Stimulated activated CD8-positive, alpha-beta memory T cell treated with anti-CD3 and anti-CD28 coated beads, Interleukin-7, amount 100 ng/mL, for 24 hours (primary cell): Measurements from ENCODE around the gene GLG1.

Experiments used
- DNase-seq: peaks from one replicate; pipeline ENCODE4 v3.0.0-alpha.2; 2020; ENCODE audit warnings: low read depth

Gene GLG1

DNA sequence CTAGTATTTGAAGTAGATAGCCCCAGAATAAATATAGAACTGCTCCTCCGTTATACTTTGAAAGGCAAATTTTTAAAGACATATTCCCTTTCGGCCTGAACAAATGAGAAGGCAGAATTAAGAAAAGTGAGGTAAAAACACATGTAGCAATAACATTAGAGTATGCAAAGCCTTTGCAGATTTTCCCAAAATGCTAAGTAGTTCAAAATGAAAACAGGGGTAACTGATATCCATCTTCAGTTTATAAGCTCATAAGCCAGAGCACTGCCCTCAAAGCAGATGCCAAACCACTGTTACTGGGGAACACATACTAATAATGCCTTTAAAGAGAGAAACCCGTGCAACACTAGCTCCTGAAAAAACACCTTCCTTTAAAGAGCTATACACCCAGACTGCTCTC is 134.4 kb downstream of the GLG1 start:
- no peak for DNase-seq

DNA sequence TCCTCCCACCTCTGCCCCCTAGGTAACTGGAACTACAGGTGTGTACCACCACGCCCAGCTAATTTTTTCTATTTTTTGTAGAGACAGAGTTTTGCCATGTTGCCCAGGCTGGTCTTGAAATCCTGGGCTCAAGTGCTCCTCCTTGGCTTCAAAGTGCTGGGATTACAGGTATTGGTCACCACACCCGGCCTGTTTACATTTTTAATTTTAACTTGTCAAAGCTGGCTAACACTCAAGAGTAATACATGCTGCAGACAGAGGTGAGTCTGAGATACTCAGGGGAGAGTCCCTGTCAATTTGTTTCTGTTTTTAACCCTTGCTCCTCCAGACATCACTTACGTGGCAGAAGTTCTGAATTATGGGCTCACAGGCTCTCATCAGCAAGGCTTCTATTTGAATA is 134.9 kb downstream of the GLG1 start:
- no peak for DNase-seq

DNA sequence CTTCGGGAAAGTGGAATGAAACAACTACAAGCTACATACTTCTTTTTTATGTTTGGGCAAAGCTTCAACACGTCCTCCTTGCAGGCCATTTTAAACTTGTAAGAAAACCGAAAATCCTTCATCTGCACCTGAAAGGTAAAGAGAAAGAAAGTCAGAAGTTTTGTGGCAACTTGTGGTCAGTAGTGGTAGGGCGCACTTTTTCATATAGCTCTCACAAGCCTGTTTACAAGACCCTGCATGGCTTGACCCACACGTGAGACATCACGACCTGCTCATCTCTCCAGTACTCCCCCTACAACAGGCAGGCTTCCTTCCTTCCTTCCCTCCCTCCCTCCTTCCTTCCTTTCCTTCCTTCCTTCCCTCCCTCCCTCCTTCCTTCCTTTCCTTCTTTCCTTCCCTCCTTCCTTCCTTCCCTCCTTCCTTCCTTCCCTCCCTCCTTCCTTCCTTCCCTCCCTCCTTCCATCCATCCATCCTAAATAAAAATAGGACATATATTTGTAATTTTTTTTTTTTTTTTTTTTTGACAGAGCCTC is 136.9 kb downstream of the GLG1 start:
- DNase-seq = no peak

DNA sequence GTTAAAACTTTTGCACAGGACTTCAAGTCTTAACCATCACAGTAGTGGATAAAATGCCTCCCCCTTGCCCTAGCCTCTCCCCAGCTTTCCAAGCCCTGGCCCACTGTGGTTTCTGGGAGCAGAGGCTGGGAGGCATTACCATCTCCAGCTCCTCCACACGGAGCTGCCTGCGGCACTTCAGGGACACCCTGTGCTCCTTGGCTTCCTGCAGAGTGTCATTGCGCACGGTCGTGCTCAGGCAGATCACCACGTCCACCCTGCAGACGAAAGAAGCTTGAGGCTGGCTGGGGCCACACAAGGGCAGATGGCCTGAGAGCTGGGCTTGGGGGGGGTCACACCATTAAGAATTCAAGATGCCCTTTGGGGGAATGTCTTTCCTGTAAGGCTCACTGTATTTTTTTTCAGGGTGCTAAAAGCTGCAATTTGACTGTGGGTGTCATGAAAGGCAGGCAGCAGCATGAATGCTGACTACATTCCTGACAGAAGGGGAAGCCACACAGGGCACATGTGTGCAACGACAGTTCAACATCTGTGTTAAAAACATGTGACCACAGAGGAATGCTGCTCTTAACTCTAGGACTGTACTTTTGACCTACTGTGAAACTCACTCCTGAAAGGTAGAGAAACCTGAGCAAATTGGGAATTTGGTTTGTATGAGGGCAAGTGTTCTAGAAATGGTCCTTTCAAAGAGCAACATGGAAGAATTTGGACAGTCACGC is 137.9 kb downstream of the GLG1 start:
- no peak for DNase-seq

DNA sequence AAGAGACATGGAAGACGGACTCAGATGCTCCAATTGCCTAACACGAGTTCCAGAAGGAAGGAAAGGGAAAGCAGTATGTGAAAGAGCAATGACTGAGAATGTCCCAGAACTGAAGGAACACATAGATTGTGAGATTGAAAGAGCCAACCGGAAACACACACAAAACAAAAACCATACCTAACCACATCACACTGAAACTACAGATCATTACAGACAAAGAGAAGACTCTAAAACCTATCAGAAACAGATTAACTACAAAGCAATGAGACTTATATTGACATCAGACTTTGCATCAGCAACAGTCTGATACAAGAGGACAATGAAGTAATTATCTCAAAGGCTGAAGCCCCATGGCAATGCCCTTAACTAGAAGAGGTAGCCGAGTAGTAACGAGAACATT is 140.0 kb downstream of the GLG1 start:
- no peak for DNase-seq

DNA sequence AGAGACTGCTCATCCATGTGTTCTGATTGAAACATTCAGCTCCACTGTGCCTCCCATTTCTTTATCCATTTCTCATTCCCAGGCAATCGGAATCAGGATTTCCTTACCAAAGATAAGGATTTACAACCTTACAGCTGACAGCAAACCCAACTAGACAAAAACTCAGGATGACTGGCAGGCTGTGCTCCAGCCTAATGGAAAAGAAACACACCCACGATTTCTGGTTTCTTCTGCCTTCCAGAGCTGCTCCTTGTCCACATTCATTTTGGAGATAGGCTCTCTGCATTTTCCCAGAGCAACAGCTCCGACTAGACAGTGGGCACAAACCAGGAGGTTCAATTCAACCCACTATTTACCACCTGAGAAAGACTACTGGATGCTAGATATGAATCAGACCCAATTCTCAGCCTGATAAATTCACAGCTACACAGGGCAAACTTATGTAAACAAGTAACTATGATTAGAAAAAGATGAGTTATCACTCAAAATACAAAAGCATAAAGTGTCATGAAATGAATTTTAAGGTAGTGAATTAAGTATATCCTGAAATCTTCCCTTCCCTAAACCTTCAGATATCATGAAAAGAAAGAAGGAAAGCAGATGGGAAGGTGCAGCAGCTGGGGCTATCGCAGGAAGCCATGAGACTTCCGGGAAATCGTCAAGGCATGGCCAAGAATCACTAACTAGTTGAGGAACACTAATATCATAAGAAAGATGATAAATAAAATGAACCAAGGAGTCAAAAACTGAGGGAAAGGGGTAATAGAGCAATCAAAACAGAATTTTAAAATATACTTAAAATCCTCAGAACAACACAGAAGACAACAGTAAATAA is 140.8 kb downstream of the GLG1 start:
- no peak for DNase-seq

DNA sequence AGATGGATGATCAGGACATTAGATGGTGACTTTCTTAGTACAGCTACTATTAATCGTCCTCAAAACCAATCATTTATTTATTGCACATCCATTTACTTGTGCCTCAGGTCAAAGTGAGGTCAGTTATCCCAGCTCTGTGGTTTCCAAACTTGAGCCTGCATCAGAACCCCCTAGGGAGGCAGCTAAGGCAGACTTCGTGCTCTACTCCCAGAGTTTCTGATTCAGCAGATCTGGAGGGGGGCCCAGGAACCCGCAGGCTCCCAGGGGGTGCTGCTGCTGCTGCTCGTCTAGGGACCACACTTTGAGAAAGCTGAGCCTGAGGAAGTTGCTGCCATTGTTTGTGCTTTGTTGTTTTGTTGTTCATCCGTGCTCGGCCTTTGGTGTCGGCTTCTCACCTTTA is 141.6 kb downstream of the GLG1 start:
- DNase-seq = no peak

DNA sequence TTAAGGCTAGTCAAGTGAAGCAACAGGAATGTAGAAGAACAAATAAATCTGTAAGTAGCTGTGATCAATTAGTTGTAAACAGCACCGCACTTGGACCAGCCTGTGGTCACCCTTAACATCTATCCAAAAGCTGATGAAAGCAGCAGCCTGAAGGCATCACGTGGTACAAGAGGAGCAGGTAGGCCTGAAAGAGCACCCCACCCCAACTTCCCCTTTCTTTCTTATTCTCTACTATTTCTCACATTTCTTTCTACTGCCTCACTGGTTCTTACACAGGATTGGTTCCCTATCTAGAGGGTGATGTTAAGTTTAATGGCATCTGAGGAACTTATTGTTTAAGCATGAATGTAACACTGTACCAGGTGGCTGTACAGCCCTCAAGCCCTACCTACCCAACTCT is 143.0 kb downstream of the GLG1 start:
- no peak for DNase-seq

DNA sequence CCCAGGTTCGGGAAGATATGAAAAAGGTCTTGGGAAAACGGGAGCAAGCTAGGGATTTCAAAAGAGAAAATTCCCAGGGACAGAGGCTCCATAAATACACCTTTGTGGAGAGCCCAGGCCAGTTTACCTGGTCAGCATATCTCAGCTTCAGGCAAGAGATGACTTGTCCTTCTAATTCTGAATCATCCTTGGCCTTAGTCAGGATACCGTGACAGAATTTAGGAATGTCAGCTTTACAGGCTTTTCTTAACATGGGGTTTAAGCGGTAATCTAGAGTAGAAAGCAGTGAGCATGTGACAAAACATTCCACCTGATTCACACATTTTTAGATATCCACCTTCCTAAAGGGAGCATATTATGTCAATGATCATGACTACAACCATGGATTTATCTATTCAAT is 144.6 kb downstream of the GLG1 start:
- no peak for DNase-seq

DNA sequence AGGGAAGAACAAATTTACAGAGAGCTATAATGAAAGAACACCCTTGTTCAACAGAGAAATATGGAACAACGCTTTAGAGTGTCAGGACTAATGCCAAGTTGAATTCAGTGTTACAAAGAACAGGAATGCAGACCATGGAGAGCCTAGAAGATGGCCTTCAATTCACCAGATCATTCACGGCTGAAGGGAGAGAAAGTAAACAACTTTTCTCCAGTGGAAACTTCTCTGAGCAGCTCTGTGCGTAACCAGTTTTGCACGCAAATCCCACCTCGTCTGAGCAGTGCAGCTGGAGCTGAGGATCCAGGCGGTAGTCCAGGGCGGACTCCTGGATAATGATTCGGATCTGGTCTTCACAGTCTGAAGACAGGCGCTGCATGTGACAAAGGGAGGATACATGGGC is 145.1 kb downstream of the GLG1 start:
- no peak for DNase-seq

DNA sequence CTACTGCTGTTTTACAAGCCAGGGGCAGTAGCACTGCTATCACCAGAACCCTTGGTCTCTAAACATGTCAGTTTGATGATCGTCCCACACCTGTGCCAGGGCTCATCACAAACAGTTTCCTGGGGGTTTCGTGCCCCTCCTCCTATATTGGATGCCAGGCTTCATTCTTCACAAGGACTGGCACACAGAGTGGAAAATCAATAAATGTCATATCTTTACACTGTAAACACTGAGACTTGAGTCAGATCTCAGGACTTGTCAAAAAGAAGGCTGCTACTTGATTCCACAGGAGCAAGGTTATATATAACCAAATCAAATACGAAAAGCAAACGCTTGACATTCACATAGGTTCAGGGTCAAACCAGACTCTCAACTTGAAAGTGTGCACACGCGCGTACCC is 146.4 kb downstream of the GLG1 start:
- no peak for DNase-seq

DNA sequence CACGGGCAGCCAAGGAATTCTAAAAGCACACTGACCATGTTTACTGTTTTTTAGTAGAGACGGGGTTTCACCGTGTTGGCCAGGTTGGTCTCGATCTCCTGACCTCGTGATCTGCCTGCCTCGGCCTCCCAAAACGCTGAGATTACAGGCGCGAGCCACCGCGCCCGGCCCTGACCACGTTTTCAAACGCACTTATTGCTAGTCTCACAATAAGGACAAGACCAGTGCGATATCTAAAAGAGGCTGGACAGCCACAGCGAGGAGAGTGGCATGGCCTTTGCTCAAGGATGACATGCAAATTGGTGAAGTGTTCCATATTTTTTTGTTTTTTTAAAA is 150.7 kb downstream of the GLG1 start:
- no peak for DNase-seq

DNA sequence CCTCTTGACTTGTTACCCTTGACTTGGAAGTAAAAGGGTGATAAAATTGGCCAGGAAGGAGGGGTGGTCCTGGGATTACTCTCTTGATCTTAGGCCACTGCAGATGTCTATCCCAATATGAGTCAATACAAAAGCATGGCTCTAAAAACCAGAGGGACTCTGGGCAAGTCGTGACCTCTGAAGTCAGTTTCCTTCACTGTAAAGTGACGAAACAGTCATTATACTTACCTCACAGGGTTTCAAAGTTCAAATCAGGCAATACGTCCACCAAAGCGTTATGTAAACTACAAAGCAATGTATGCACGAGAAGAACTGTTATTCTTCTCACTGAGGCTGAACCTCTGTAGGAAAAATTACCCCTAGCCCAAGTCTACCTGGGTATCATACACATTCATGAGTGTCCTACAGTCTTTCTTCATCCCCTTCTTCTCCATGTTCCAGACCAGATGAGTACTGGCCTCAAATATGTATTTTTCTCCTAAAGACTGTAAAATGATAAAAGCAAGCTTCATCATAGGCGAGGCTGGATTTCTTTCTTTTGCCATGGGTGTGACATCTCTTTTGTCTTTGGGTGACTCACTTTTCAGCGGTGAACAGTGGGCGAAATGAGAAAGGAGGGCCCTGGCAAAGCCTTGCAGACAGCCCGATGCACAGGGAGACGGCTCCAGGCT is 151.2 kb downstream of the GLG1 start:
- no peak for DNase-seq

DNA sequence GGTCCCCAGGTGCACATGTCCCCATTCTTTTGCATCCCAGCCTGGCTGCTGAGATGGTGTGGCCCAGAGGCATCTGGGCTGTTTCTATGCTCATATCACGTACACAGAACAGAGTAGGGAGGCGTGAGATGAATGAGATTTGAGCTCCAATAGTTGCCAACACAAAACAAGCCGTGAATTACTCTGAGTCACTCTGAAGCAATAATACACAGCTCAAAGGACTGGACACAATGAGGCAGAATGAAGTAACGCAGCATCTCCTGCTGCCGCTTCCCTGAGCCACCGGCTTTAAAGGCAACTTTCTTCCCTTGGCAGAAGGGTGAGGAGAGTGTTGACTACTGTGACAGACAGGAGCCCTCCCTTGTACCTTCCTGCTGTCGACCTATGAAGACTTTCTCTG is 151.7 kb downstream of the GLG1 start:
- DNase-seq = no peak

DNA sequence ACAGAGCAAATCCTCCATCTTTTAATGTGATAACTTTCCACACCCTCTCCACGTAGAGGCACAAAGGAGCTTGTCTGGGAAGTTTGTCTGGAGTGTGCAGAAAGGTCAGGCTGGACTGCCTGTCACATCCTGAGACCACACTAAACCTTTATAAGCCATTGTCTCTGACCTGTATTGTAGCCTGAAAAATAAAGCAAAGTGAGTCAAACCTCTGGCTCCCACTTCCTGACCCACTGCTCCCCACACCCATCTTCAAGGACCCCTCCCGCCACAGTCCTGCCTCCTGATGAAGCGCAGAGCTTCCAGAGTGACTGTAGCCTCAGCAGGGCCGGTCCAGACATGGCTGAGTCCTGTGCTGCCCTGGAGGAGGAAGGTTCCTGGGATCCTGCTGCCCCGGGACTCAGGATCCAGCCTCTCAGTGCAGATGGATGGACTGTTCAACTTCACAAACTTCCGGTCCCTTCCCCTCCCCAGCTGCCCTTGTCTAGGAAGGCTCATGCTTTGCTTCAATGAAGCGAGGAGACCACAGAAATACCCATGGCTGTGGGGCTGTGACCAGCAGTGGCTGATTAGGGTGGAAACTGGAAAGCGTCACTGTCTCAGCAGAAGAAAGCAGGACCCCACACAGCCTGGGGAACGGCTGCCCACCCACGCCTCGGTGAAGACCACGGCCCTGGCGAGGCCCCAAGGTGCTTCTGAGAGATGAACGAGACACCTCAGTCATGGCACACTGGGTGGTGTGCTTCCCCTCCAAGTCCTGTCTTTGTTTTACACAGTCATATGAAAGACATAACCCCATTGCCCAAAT is 154.8 kb downstream of the GLG1 start:
- no peak for DNase-seq

DNA sequence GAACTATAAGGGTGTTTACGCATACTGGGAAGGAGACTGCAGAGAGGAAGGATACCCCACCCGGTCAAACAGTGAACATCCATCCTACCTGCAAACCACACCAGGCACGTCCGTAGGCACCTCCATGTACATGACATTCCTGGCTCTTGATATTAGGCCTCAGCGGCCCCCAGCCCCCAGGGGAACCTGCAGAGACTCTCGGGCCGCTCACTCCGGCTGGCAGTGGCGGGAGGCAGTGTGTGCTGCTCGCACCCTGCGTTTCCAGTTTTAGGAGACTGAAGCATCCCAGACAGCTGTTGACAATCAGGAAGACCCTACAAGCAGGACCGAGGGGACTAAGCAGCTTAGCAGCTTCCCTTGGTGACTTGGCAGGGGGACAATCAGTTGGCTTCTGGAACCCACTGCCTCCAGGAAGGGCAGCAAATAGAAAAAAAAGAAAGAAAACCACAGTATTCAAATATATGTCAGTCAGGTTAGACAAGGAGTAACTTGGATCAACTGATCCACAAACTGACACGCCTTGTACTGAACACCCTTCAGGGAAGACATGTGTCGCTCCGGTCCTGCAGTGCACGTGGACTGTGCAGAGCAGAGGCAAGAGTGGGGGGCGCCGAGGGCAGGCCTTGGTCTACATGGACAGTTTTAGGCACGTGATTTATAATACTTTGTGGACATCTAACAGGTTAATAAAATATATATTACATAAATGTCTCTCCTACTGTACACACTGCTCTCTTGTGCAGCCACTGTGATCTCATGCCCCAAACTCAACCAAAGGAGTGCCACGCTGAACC is 155.8 kb downstream of the GLG1 start:
- no peak for DNase-seq

DNA sequence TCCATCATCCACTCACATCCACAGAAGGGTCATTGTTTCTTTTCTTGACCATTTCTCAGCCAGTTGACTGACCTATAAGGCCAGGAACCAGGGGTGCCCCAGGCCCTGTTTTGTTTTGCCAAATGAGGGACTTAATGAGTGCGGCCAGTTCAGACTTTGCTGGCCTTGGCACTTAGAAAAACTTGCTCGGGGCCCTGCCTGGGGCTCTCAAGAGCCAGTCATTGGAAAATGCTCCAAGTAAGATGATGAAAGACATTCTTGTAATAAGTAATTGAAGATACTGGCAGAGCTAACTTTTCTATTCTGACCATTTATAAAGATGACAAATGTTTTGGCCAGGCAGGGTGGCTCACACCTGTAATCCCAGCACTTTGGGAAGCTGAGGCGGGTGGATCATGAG is 156.7 kb downstream of the GLG1 start:
- no peak for DNase-seq

DNA sequence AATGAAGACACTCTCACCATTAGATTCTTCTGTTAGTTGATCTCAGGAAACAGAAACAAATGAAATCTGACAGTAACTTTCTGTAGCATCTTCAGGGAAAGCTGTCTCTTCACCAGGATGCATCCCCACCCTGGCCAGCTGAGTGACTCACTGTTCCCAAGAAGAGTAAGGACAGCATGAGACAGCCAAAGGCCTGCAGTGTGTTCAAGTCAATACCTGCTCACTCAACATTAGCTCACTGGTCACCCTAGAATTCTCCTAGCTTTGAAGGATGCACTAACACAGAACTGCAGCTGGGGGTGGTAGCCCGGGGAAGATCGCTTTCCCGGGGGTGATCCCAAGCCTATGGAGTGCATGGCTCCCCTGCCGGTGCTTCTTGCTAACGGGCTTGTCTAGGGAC is 157.4 kb downstream of the GLG1 start:
- DNase-seq = no peak

DNA sequence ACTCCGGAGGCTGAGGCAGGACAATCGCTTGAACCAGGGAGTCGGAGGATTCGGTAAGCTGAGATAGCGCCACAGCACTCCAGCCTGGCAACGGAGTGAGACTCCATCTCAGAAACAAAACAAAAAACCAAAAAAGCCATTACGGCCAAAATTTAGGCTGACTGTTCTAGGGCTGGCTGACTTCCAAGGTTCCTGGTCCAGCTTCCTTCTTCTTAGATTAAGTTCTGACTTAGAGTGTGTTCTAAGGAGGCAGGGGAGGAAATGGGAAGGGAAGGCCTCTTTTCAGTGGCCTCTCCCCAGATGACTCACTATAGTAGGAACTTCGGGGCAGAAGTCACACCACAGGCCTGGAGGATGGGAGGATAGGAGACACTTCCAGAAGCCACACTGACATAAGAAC is 157.9 kb downstream of the GLG1 start:
- DNase-seq = no peak

DNA sequence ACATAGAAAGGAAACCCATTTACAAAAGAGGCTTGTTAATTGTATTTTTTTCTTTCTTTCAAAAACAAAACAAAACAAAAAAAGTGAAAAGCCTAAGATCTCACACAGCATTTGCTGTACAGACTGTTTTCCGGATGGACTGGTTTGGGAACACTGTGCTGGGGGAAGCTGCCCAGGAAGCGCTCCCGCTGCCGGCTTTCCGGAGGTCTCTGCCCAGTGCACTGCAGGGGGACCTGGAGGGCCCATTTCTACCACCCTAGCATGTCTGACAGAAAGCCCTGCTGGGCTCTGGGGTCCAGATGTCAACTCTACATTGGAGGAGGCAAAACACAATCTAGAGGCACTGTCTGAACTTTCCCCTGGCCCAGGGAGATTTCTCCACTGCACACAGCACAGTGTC is 159.3 kb downstream of the GLG1 start:
- no peak for DNase-seq

DNA sequence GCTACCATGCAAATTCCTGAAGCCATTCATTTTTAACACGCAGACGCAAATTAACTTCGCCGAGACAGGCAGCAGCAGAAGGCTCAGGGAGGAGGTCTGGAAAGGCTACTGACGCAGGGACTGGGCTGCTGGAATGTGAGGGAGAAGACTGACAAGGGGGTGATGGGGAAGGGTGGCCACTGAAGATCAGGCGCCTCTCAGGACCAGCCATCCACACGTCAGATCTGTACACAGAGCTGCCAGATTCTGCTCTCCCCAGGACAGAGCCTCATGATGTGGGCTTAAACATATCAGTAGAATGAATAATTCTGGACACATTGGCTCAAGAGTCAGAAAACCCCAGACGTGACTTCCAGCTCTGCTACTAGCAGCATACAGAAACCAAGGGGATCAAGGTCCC is 160.0 kb downstream of the GLG1 start:
- no peak for DNase-seq
